ENCODE data around the gene CACNA2D1.

CACNA2D1 gene

DNA sequence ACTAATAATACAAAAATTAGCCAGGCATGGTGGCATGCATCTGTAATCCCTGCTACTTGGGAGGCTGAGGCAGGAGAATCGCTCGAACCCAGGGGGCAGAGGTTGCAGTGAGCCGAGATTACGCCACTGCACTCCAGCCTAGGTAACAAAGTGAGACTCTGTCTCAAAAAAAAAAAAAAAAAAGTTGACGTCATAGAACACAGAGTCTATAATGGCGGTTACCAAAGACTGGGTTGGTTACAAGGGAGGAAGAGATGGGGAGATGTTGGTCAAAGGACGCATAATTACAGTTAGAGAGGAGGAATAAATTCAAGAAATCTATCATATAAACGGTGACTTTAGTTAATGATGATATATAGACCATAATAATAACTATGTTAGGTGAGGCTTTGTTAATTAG, 364.1 kb downstream of the CACNA2D1 start:
- no peak overlapping the region for H3K4me3 ChIP-seq (ENCODE audit: low read depth, low read length)
- peaks cover 5% of the 10 kb centered on the region for H3K36me3 ChIP-seq (replicated peaks)
- no peak for DNase-seq
- no peaks in the 10 kb centered on the region for H3K27me3 ChIP-seq (replicated peaks)
- in situ Hi-C loops (cut with HindIII; ENCODE audit: low pct_ligation_motif_present, low sequenced_read_pairs), result no loop called here
- TF ChIP-seq, protein P1, sequence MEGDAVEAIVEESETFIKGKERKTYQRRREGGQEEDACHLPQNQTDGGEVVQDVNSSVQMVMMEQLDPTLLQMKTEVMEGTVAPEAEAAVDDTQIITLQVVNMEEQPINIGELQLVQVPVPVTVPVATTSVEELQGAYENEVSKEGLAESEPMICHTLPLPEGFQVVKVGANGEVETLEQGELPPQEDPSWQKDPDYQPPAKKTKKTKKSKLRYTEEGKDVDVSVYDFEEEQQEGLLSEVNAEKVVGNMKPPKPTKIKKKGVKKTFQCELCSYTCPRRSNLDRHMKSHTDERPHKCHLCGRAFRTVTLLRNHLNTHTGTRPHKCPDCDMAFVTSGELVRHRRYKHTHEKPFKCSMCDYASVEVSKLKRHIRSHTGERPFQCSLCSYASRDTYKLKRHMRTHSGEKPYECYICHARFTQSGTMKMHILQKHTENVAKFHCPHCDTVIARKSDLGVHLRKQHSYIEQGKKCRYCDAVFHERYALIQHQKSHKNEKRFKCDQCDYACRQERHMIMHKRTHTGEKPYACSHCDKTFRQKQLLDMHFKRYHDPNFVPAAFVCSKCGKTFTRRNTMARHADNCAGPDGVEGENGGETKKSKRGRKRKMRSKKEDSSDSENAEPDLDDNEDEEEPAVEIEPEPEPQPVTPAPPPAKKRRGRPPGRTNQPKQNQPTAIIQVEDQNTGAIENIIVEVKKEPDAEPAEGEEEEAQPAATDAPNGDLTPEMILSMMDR (IDR thresholded peaks at IDR 0.05; ENCODE audit: low read depth, low read length, missing control alignments), result no peak
- no peak overlapping the region for H3K27ac ChIP-seq

DNA sequence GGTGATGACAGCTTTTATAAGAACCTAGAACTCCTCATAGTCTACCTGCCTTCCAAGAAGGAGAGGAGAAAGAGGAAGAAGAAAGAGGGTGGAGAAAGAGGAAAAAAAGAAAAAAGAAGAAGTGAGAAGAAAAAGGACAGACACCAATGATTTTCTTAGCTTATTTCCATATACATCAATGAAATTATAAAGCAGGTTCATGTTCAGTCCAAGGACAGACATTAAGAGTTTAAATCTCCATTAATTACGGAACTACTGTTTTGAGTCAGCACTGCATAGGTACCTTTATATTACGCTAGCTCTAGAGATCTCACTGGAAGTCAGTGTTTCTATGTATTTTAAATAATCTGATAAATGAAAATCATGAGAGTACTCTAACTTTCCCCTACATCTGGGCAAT, 364.8 kb downstream of the CACNA2D1 start:
- TF ChIP-seq, protein P1 (IDR thresholded peaks at IDR 0.05; ENCODE audit: low read depth, low read length, missing control alignments), result no peak
- H3K27me3 ChIP-seq (replicated peaks), result no peaks in the 10 kb centered on the region
- peaks cover 5% of the 10 kb centered on the region for H3K36me3 ChIP-seq (replicated peaks)
- no peak overlapping the region for H3K27ac ChIP-seq
- in situ Hi-C loops (cut with HindIII; ENCODE audit: low pct_ligation_motif_present, low sequenced_read_pairs), result no loop called here
- DNase-seq, result no peak
- no peak overlapping the region for H3K4me3 ChIP-seq (ENCODE audit: low read depth, low read length)

DNA sequence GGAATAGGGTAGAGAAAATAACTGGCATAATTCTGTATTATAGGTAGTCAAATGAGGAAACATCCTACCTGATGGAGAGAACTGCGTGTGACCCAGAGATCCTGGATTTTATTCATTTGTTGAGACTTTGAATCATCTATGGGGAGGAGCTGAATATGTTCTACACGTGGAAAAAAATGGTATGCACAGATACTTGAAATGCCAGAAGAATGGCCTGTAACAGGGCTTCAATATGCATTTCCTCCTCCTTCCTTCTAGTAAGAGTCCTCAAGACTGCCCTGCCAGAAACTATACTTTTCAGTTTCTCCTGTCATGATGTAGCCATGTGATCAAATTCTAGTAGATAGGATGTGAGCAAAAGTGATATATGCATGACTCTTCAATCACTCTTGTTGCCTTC, 372.1 kb downstream of the CACNA2D1 start:
- no peak overlapping the region for H3K27ac ChIP-seq
- in situ Hi-C loops (cut with HindIII; ENCODE audit: low pct_ligation_motif_present, low sequenced_read_pairs), result no loop called here
- no peak overlapping the region for H3K4me3 ChIP-seq (ENCODE audit: low read depth, low read length)
- no peaks in the 10 kb centered on the region for H3K27me3 ChIP-seq (replicated peaks)
- DNase-seq, result no peak
- no peaks in the 10 kb centered on the region for H3K36me3 ChIP-seq (replicated peaks)
- TF ChIP-seq, protein P1 (IDR thresholded peaks at IDR 0.05; ENCODE audit: low read depth, low read length, missing control alignments), result no peak

DNA sequence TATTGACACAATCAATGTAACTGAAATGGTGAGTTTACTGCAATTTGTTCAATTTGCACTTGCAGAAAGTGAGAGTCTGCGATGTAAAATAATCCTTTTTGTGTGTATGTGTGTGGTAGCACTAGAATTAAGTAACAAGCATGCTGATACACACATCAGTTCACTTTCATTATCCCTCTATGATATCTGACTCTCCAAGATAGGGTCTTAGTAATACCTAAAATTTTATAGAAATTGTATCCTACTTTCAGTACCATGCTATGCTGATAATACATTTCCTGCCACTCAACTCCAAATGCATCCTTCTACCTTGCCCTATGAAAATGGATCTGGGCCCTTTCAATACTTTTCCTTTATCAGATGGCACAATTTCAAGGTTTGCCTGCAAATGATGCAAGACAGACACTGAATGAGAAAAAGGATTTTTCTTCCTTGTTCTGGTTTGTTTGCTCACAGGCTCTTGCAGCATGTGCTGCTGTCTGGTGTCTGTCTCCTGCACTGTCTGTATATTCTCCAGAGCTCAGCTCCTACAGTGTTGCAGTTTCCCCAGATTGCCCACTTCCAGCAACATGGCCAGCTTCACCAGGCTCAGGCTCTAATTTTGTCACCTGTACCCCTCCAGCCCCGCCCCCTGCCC, 375.8 kb downstream of the CACNA2D1 start:
- Histone ChIP-seq H3K27me3 (replicated peaks) (no peaks in the 10 kb centered on the region), H3K4me3 (ENCODE audit: low read depth, low read length) (no peak overlapping the region), H3K27ac (no peak overlapping the region), H3K36me3 (replicated peaks) (no peaks in the 10 kb centered on the region)
- TF ChIP-seq, protein P1 (IDR thresholded peaks at IDR 0.05; ENCODE audit: low read depth, low read length, missing control alignments), result no peak
- no peak for DNase-seq
- in situ Hi-C loops (cut with HindIII; ENCODE audit: low pct_ligation_motif_present, low sequenced_read_pairs), result no loop called here

DNA sequence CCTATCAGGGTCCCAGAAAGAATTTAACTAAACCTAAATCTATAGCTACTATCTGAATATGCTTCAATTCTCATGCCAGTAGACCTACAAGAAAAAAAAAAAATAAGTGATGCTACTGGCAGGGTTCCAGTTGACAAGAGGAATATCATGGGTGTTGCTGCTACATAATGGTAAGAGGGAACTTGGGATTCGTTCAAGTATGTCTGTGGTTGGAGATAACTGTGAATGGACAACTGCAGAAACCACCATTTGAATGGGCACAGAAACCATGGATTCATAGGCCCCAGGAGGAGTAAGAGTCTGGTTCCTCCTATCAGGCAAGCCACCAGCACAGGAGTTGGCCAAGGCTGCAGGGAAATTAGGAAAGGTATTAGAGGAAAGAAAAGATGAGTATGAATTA, 386.1 kb downstream of the CACNA2D1 start:
- TF ChIP-seq, protein P1 (IDR thresholded peaks at IDR 0.05; ENCODE audit: low read depth, low read length, missing control alignments), result no peak
- Histone ChIP-seq H3K27me3 (replicated peaks) (no peaks in the 10 kb centered on the region), H3K27ac (no peak overlapping the region), H3K36me3 (replicated peaks) (no peaks in the 10 kb centered on the region), H3K4me3 (ENCODE audit: low read depth, low read length) (no peak overlapping the region)
- no peak for DNase-seq
- in situ Hi-C loops (cut with HindIII; ENCODE audit: low pct_ligation_motif_present, low sequenced_read_pairs), result no loop called here

DNA sequence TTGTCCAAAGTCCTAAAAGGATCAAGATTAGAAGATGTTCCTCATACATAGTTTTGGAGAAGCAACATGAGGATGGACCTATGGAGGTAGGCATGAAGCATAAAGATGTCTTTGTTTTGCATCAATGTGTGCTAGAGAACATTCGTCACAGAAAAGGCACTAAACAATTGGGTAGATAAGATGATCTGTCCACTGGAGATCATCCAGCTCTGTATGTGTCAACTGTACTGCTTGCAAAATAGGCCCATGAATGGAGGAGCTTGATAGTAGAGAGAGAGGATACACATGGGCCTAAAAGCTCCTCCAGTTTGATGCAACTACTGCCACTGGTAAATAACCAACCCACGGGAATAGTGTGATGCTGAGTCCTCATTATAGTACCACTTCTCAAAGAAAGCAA, 387.3 kb downstream of the CACNA2D1 start:
- no peak overlapping the region for H3K4me3 ChIP-seq (ENCODE audit: low read depth, low read length)
- in situ Hi-C loops (cut with HindIII; ENCODE audit: low pct_ligation_motif_present, low sequenced_read_pairs), result no loop called here
- no peak for DNase-seq
- H3K27me3 ChIP-seq (replicated peaks), result no peaks in the 10 kb centered on the region
- no peaks in the 10 kb centered on the region for H3K36me3 ChIP-seq (replicated peaks)
- H3K27ac ChIP-seq, result no peak overlapping the region
- TF ChIP-seq, protein P1 (IDR thresholded peaks at IDR 0.05; ENCODE audit: low read depth, low read length, missing control alignments), result no peak
